ENCODE data around the gene KRT17. TPM values are rescaled to one million over a fixed set of nuclear protein-coding genes. Genes with fewer than 3 reads are reported as not detected.
"Not testable (repeated sequence)": the region's sequence is repeated elsewhere in the genome, so short reads cannot be mapped to it uniquely, and the experiment has no call there.

Gene KRT17
- total RNA-seq, 4 donors from 2014 or later: 474 to 1,574 (median 971) TPM

GRCh38 chr17:41627316-41628072 lies 3.1 kb upstream of the KRT17 start:
- WGBS, 2 donors: 85 to 87% methylated on average over 23 of the region's 23 CpGs
- TF ChIP-seq POLR2A (IDR thresholded peaks at IDR 0.05) (no peak), CTCF (IDR thresholded peaks at IDR 0.05) (no peak)
- DNase-seq (ENCODE audit: low spot score in 2 of 2): no peak
- H3K4me3 ChIP-seq (ENCODE audit: low read depth, poor library complexity, severe bottlenecking): no peak overlapping the region
- intact Hi-C loops (cut with DNase I; ENCODE audit: low total_unique reads): no loop called here

GRCh38 chr17:41626914-41627295 lies 2.5 kb upstream of the KRT17 start:
- DNase-seq (ENCODE audit: low spot score in 2 of 2); intact Hi-C loops (cut with DNase I; ENCODE audit: low total_unique reads); H3K4me3 ChIP-seq (ENCODE audit: low read depth, poor library complexity, severe bottlenecking): not testable (repeated sequence)
- WGBS, 2 donors: 82 to 89% methylated on average over 5 of the region's 5 CpGs

GRCh38 chr17:41626028-41626913 lies 1.9 kb upstream of the KRT17 start:
- intact Hi-C loops (cut with DNase I; ENCODE audit: low total_unique reads); DNase-seq (ENCODE audit: low spot score in 2 of 2); H3K4me3 ChIP-seq (ENCODE audit: low read depth, poor library complexity, severe bottlenecking): not testable (repeated sequence)
- WGBS, 2 donors: 87 to 90% methylated on average over 14 to 17 of the region's 17 CpGs

GRCh38 chr17:41625602-41626001 lies 1.2 kb upstream of the KRT17 start:
- TF ChIP-seq CTCF (IDR thresholded peaks at IDR 0.05): no peak
- TF ChIP-seq POLR2A (IDR thresholded peaks at IDR 0.05): no peak
- H3K4me3 ChIP-seq (ENCODE audit: low read depth, poor library complexity, severe bottlenecking): no peak overlapping the region
- intact Hi-C loops (cut with DNase I; ENCODE audit: low total_unique reads): no loop called here

GRCh38 chr17:41623184-41623861 lies 1.1 kb downstream of the KRT17 start:
- H3K4me3 ChIP-seq (ENCODE audit: low read depth, poor library complexity, severe bottlenecking); intact Hi-C loops (cut with DNase I; ENCODE audit: low total_unique reads): not testable (repeated sequence)
- WGBS, 2 donors: 34 to 44% methylated on average over 10 of the region's 10 CpGs
- peak in 1 of 2 donors; percentile 83 for DNase-seq (ENCODE audit: low spot score in 2 of 2)

More at GRCh38 chr17:41625602-41626001, 1.2 kb upstream of the KRT17 start:
- WGBS, 2 donors: 17 to 47% methylated on average over 15 of the region's 16 CpGs
- DNase-seq (ENCODE audit: low spot score in 2 of 2): no peak

- H3K4me3 ChIP-seq (ENCODE audit: low read depth, poor library complexity, severe bottlenecking); intact Hi-C loops (cut with DNase I; ENCODE audit: low total_unique reads): not testable (repeated sequence)
- peak in 1 of 2 donors; percentile 81 for DNase-seq (ENCODE audit: low spot score in 2 of 2)
- WGBS, 2 donors: 59 to 73% methylated on average over 19 of the region's 19 CpGs
Measured at GRCh38 chr17:41622340-41623183, 1.8 kb downstream of the KRT17 start.

- WGBS, 2 donors: 70 to 92% methylated on average over 2 of the region's 2 CpGs
- intact Hi-C loops (cut with DNase I; ENCODE audit: low total_unique reads): no loop called here
- no peak for DNase-seq (ENCODE audit: low spot score in 2 of 2)
- H3K4me3 ChIP-seq (ENCODE audit: low read depth, poor library complexity, severe bottlenecking): no peak overlapping the region
- TF ChIP-seq POLR2A (IDR thresholded peaks at IDR 0.05) (no peak), CTCF (IDR thresholded peaks at IDR 0.05) (no peak)
Measured at GRCh38 chr17:41621916-41622315, 2.5 kb downstream of the KRT17 start.

GRCh38 chr17:41621435-41621817 lies 2.9 kb downstream of the KRT17 start:
- H3K4me3 ChIP-seq (ENCODE audit: low read depth, poor library complexity, severe bottlenecking); intact Hi-C loops (cut with DNase I; ENCODE audit: low total_unique reads): not testable (repeated sequence)
- 88 to 89% methylated on average over 11 of the region's 11 CpGs for WGBS, 2 donors
- peak in 1 of 2 donors; percentile 84 for DNase-seq (ENCODE audit: low spot score in 2 of 2)

Measured in lower leg skin (tissue), 4 donors.